ENCODE data around the gene SSH3. TPM values are rescaled to one million over a fixed set of nuclear protein-coding genes. Genes with fewer than 3 reads are reported as not detected.

Gene SSH3
- total and polyA plus RNA-seq, 2 of the 4 experiments (the other 2 are of a cell fraction) = 7.3 to 26.7 TPM

DNA sequence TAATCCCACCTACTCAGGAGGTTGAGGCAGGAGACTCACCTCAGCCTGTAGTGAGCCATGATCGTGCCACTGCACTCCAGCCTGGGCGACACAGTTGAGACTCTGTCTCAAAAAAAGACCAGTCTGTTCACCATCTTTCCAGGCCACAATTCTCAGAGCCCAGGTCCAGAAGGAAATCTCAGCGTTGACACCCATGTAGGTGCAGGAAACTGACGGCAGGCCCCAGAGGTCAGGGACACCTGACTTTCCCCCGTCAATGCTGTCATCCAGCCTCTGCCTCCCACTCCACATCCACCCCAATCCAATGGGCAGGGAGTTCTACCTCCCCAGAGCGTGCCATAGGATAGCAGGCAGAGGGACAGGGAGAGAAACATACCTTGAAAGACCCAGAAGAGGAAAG, 42.9 kb upstream of the SSH3 start:
- Histone ChIP-seq H3K18ac (ENCODE audit: low read depth, low read length) (no peak overlapping the region), H2AFZ (replicated peaks; ENCODE audit: low read length, poor library complexity) (no peak overlapping the region), H3K4me2 (ENCODE audit: low read depth, low read length) (no peak overlapping the region), H3K56ac (ENCODE audit: extremely low read depth, insufficient read depth, low read length) (no peak overlapping the region), H3K79me1 (ENCODE audit: low read depth in 1 of 2, low read length in 2 of 2) (peaks cover 0 to 5% of the 10 kb centered on the region in 2 experiments; a peak in 1 of 4 replicates), H4K5ac (ENCODE audit: low read depth, low read length) (no peak overlapping the region), H3K9me1 (ENCODE audit: insufficient read depth, low read length) (peaks cover 10% of the 10 kb centered on the region; the same call in 1 of the 2 replicates), H3K4ac (ENCODE audit: low read depth, low read length) (no peak overlapping the region), H2BK120ac (ENCODE audit: low read depth, low read length) (no peak overlapping the region), H2BK5ac (ENCODE audit: low read depth, low read length, poor library complexity, severe bottlenecking) (no peak overlapping the region), H4K20me1 (ENCODE audit: insufficient read depth, low read length) (no peaks in the 10 kb centered on the region; the same call in 1 of the 2 replicates), H3K4me1 (ENCODE audit: control insufficient read depth, insufficient read depth, low read length) (peaks cover 10% of the 10 kb centered on the region), H3K9ac (ENCODE audit: low read depth, low read length) (no peak overlapping the region), H3K27ac (ENCODE audit: insufficient read depth, low read length) (no peak overlapping the region), H2AK9ac (replicated peaks; ENCODE audit: low read depth, low read length, poor library complexity) (no peak overlapping the region), H3K36me3 (ENCODE audit: control insufficient read depth, insufficient read depth, low read length) (peaks cover 15% of the 10 kb centered on the region), H3K23ac (ENCODE audit: low read depth, low read length) (no peak overlapping the region), H2BK15ac (ENCODE audit: low read depth, low read length) (no peak overlapping the region), H2BK20ac (ENCODE audit: low read depth, low read length) (no peak overlapping the region), H3K4me3 (ENCODE audit: insufficient read depth, low read depth, low read length) (no peak overlapping the region), H3K14ac (replicated peaks; ENCODE audit: low read depth, low read length) (no peak overlapping the region), H4K91ac (ENCODE audit: insufficient read depth, low read depth, low read length) (no peak overlapping the region), H4K8ac (ENCODE audit: low read depth in 2 of 2, low read length in 2 of 2) (no peak overlapping the region), H2AK5ac (ENCODE audit: low read depth, low read length) (peak overlapping the region; percentile 36; the same call in 1 of the 2 replicates), H3K9me3 (ENCODE audit: control insufficient read depth, insufficient read depth, low read length) (no peaks in the 10 kb centered on the region), H3K27me3 (ENCODE audit: control insufficient read depth, insufficient read depth, low read length) (no peaks in the 10 kb centered on the region)
- DNase-seq (no peak), ATAC-seq (ENCODE audit: low read depth) (no peak)
- intact Hi-C loops (cut with micrococcal nuclease) (no loop called here), dilution Hi-C loops (cut with HindIII; ENCODE audit: low sequenced_read_pairs, unreplicated experiment) (no loop called here), in situ Hi-C loops (cut with MboI; ENCODE audit: low sequenced_read_pairs) (loop anchor here (5.0 kb wide), 2 partner anchors 57 to 122 kb away; no protein-coding TSS in a partner anchor)
- CTCF ChIA-PET = no interaction called here
- POLR2A ChIA-PET (ENCODE audit: unreplicated experiment) = no interaction called here
- no peak for TF ChIP-seq RCOR1 (IDR thresholded peaks at IDR 0.05; ENCODE audit: insufficient replicate concordance, low read length)
- TF ChIP-seq FOS (IDR thresholded peaks at IDR 0.05; ENCODE audit: low read depth, low read length) = no peak
- TF ChIP-seq POLR2A (IDR thresholded peaks at IDR 0.05; ENCODE audit: low read depth, low read length) = no peak
- TF ChIP-seq, protein P1, sequence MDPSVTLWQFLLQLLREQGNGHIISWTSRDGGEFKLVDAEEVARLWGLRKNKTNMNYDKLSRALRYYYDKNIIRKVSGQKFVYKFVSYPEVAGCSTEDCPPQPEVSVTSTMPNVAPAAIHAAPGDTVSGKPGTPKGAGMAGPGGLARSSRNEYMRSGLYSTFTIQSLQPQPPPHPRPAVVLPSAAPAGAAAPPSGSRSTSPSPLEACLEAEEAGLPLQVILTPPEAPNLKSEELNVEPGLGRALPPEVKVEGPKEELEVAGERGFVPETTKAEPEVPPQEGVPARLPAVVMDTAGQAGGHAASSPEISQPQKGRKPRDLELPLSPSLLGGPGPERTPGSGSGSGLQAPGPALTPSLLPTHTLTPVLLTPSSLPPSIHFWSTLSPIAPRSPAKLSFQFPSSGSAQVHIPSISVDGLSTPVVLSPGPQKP (IDR thresholded peaks at IDR 0.05; ENCODE audit: borderline replicate concordance, low read depth, low read length) = no peak
- TF ChIP-seq, protein P2, sequence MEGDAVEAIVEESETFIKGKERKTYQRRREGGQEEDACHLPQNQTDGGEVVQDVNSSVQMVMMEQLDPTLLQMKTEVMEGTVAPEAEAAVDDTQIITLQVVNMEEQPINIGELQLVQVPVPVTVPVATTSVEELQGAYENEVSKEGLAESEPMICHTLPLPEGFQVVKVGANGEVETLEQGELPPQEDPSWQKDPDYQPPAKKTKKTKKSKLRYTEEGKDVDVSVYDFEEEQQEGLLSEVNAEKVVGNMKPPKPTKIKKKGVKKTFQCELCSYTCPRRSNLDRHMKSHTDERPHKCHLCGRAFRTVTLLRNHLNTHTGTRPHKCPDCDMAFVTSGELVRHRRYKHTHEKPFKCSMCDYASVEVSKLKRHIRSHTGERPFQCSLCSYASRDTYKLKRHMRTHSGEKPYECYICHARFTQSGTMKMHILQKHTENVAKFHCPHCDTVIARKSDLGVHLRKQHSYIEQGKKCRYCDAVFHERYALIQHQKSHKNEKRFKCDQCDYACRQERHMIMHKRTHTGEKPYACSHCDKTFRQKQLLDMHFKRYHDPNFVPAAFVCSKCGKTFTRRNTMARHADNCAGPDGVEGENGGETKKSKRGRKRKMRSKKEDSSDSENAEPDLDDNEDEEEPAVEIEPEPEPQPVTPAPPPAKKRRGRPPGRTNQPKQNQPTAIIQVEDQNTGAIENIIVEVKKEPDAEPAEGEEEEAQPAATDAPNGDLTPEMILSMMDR (conservative IDR thresholded peaks at IDR 0.05; ENCODE audit: low read depth, low read length) = no peak
- no peak for TF ChIP-seq NFE2L2 (IDR thresholded peaks at IDR 0.05; ENCODE audit: low read depth, low read length)
- TF ChIP-seq MAZ (IDR thresholded peaks at IDR 0.05; ENCODE audit: borderline replicate concordance, low read depth, low read length) = no peak
- TF ChIP-seq RFX5 (IDR thresholded peaks at IDR 0.05; ENCODE audit: low read depth, low read length) = no peak
- no peak for TF ChIP-seq RAD21 (IDR thresholded peaks at IDR 0.05; ENCODE audit: low read length)
- no peak for TF ChIP-seq BHLHE40 (IDR thresholded peaks at IDR 0.05; ENCODE audit: low read depth, low read length)
- TF ChIP-seq SMC3 (IDR thresholded peaks at IDR 0.05; ENCODE audit: low read depth, low read length) = no peak
- TF ChIP-seq MAFK (IDR thresholded peaks at IDR 0.05; ENCODE audit: low read depth, low read length) = no peak
- TF ChIP-seq CHD1 (IDR thresholded peaks at IDR 0.05; ENCODE audit: low read depth, low read length) = no peak
- no peak for TF ChIP-seq MXI1 (IDR thresholded peaks at IDR 0.05; ENCODE audit: borderline replicate concordance, low read depth, low read length)
- no peak for TF ChIP-seq CEBPB (IDR thresholded peaks at IDR 0.05; ENCODE audit: low read depth, low read length)
- TF ChIP-seq, protein P3, sequence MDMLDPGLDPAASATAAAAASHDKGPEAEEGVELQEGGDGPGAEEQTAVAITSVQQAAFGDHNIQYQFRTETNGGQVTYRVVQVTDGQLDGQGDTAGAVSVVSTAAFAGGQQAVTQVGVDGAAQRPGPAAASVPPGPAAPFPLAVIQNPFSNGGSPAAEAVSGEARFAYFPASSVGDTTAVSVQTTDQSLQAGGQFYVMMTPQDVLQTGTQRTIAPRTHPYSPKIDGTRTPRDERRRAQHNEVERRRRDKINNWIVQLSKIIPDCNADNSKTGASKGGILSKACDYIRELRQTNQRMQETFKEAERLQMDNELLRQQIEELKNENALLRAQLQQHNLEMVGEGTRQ (IDR thresholded peaks at IDR 0.05; ENCODE audit: low read depth, low read length) = no peak
- BruUV-seq (replicated peaks) = no TSS peak
- WGBS, 2 experiments (ENCODE audit: extremely low coverage in 2 of 2, insufficient read length in 1 of 2) = 93% methylated on average over 3 of the region's 6 CpGs; no CpG with 5 or more reads in 1 of the 2 experiments
